ENCODE measurements around the gene TPD52L1.

DNA sequence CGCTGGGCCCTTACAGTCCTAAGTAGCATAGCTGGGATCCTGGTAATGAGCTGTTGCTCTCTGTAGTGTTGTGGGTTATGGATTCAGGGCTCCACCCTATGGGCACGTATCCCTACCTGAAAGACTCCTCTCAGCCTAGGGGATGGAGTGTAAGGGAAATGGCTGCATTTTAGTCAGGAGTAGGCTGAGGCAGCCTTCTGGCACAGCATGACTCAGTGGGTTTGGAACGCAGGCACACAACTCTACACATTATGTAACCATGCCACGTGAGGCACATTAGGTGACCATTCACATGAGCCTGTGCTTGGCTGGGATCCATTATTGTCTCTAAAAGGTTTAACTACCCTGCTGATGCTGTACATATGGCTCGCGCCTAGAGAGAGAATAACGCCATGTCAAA lies 120.4 kb downstream of the TPD52L1 start:
- TF ChIP-seq, protein P1, sequence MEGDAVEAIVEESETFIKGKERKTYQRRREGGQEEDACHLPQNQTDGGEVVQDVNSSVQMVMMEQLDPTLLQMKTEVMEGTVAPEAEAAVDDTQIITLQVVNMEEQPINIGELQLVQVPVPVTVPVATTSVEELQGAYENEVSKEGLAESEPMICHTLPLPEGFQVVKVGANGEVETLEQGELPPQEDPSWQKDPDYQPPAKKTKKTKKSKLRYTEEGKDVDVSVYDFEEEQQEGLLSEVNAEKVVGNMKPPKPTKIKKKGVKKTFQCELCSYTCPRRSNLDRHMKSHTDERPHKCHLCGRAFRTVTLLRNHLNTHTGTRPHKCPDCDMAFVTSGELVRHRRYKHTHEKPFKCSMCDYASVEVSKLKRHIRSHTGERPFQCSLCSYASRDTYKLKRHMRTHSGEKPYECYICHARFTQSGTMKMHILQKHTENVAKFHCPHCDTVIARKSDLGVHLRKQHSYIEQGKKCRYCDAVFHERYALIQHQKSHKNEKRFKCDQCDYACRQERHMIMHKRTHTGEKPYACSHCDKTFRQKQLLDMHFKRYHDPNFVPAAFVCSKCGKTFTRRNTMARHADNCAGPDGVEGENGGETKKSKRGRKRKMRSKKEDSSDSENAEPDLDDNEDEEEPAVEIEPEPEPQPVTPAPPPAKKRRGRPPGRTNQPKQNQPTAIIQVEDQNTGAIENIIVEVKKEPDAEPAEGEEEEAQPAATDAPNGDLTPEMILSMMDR (conservative IDR thresholded peaks at IDR 0.05; ENCODE audit: low read depth in 2 of 2) = no peak
- TF ChIP-seq POLR2AphosphoS5 (IDR thresholded peaks at IDR 0.05; ENCODE audit: low read depth) (no peak), EZH2 (IDR thresholded peaks at IDR 0.05; ENCODE audit: low read depth, unreplicated experiment) (no peak)
- TF ChIP-seq, protein P2, sequence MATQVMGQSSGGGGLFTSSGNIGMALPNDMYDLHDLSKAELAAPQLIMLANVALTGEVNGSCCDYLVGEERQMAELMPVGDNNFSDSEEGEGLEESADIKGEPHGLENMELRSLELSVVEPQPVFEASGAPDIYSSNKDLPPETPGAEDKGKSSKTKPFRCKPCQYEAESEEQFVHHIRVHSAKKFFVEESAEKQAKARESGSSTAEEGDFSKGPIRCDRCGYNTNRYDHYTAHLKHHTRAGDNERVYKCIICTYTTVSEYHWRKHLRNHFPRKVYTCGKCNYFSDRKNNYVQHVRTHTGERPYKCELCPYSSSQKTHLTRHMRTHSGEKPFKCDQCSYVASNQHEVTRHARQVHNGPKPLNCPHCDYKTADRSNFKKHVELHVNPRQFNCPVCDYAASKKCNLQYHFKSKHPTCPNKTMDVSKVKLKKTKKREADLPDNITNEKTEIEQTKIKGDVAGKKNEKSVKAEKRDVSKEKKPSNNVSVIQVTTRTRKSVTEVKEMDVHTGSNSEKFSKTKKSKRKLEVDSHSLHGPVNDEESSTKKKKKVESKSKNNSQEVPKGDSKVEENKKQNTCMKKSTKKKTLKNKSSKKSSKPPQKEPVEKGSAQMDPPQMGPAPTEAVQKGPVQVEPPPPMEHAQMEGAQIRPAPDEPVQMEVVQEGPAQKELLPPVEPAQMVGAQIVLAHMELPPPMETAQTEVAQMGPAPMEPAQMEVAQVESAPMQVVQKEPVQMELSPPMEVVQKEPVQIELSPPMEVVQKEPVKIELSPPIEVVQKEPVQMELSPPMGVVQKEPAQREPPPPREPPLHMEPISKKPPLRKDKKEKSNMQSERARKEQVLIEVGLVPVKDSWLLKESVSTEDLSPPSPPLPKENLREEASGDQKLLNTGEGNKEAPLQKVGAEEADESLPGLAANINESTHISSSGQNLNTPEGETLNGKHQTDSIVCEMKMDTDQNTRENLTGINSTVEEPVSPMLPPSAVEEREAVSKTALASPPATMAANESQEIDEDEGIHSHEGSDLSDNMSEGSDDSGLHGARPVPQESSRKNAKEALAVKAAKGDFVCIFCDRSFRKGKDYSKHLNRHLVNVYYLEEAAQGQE (IDR thresholded peaks at IDR 0.05; ENCODE audit: unreplicated experiment) = no peak

Data from GM23338 (cell line).